Measurements from ENCODE around the gene C6orf47.

DNA sequence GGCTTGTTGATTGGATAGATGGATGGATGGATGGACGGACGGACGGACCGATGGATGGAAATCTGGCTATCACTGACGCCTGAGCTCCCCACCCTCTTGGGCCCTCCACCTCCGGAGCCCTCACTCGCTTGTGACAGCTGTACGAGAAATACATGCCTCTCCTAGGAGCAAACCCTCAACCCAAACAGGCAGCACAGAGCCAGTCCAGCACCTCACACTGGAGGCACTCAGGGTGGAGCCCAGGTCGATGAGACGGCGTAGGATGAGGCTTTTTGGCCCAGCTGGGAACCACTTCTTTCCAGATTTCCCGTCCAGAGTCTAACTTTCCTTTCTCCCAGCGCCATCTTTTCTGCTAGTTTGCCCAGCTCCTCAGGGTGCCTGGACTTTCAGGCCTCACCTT lies 23.0 kb upstream of the C6orf47 start:
- TF ChIP-seq POLR2AphosphoS5 (IDR thresholded peaks at IDR 0.05; ENCODE audit: low read depth, low read length) (no peak), POLR2A (IDR thresholded peaks at IDR 0.05; ENCODE audit: low read depth, low read length) (no peak), TAF1 (IDR thresholded peaks at IDR 0.05; ENCODE audit: borderline replicate concordance, low read depth, low read length) (no peak)

Measured in GM12892 (cell line).